B cell (primary cell): ENCODE data around the gene RREB1. TPM values are rescaled to one million over a fixed set of nuclear protein-coding genes. Genes with fewer than 3 reads are reported as not detected.

Experiments used
- ATAC-seq: fragments of 200-7000 bp; cut with Tn5 transposase; one replicate; pipeline ENCODE4 v1.10.0; 2021; ENCODE audit warnings: low read depth, mild to moderate bottlenecking, moderate number of reproducible peaks, moderate library complexity
- CTCF ChIA-PET: fragments of 350-600 bp; sonication (Branson Sonifier 250); formaldehyde crosslinking; loops from one replicate; lab custom pipeline; 2021; ENCODE audit warnings: antibody characterized with exemption, inconsistent platforms; lab: Charles Lee
- POLR2A ChIA-PET: fragments of 350-600 bp; sonication (Branson Sonifier 250); formaldehyde crosslinking; loops from one replicate; lab custom pipeline; 2021; ENCODE audit warnings: antibody characterized with exemption; lab: Charles Lee
- DNase-seq: peaks from one replicate; pipeline ENCODE4 v3.0.0; 2013
- H2AFZ ChIP-seq: 2 replicates; pipeline ENCODE4 v1.6.1; 2012; ENCODE audit warnings: mild to moderate bottlenecking, low read depth, low read length; ENCODE audit not compliant: insufficient read depth, poor library complexity, severe bottlenecking
- H3K27ac ChIP-seq, 2 donors: 1 replicate in 1 of 2; 2 replicates in 1 of 2; pipeline ENCODE4 v1.5.1; 2012 to 2013; ENCODE audit warnings: low read length in 2 of 2, mild to moderate bottlenecking in 2 of 2, moderate library complexity in 1 of 2
- H3K27me3 ChIP-seq, 4 experiments: fragments of 200-600 bp in 1 of 4; sonication (generic) in 1 of 4; replicated peaks in 1 of 4; 1 replicate in 2 of 4; 2 replicates in 2 of 4; pipeline versions ENCODE4 v1.6.1 to v1.7.0; 2013 to 2016; ENCODE audit warnings: low read length in 3 of 4, mild to moderate bottlenecking in 2 of 4, mixed read lengths in 1 of 4, moderate library complexity in 1 of 4; ENCODE audit not compliant: insufficient read depth in 4 of 4, control insufficient read depth in 3 of 4; ENCODE audit errors: control extremely low read depth in 1 of 4
- H3K36me3 ChIP-seq, 2 experiments: replicated peaks in 1 of 2; 1 replicate in 1 of 2; 2 replicates in 1 of 2; pipeline versions ENCODE4 v1.6.1 to v1.7.1; 2013; ENCODE audit warnings: low read length in 1 of 2; ENCODE audit not compliant: insufficient read depth in 2 of 2, control insufficient read depth in 1 of 2; ENCODE audit errors: control extremely low read depth in 1 of 2, extremely low read depth in 1 of 2
- H3K4me1 ChIP-seq, 2 donors: fragments of 200-600 bp in 1 of 2; sonication (generic) in 1 of 2; 1 replicate in 1 of 2; 2 replicates in 1 of 2; pipeline versions ENCODE4 v1.5.1 to v1.6.1; 2013 to 2017; ENCODE audit warnings: low read length in 2 of 2; ENCODE audit not compliant: control insufficient read depth in 2 of 2, insufficient read depth in 2 of 2
- H3K4me2 ChIP-seq: replicated peaks from 2 replicates; pipeline ENCODE3; 2012; ENCODE audit warnings: mild to moderate bottlenecking, low read depth, low read length; ENCODE audit not compliant: poor library complexity, severe bottlenecking
- H3K4me3 ChIP-seq, 5 experiments: fragments of 200-600 bp in 1 of 5; sonication (generic) in 1 of 5; 1 replicate in 3 of 5; 2 replicates in 2 of 5; pipeline versions ENCODE4 v1.5.1 to v1.7.0; 2011 to 2016; ENCODE audit warnings: low read length in 4 of 5, mild to moderate bottlenecking in 4 of 5, low read depth in 2 of 5, control low read depth in 1 of 5, moderate library complexity in 1 of 5; ENCODE audit not compliant: insufficient read depth in 1 of 5; ENCODE audit errors: control extremely low read depth in 1 of 5, extremely low read depth in 1 of 5
- H3K79me2 ChIP-seq: fragments of 200-600 bp; sonication (generic); one replicate; pipeline ENCODE4 v1.6.0; 2016; ENCODE audit warnings: low read length; ENCODE audit not compliant: control insufficient read depth, insufficient read depth
- H3K9ac ChIP-seq: fragments of 200-600 bp; sonication (generic); 2 replicates; pipeline ENCODE4 v1.6.1; 2017; ENCODE audit warnings: mild to moderate bottlenecking, low read length, moderate library complexity
- H3K9me3 ChIP-seq, 3 donors: one replicate each; pipeline versions ENCODE4 v1.6.1 to v1.7.1; 2013; ENCODE audit warnings: low read length in 2 of 3; ENCODE audit not compliant: control insufficient read depth in 2 of 3, insufficient read depth in 1 of 3; ENCODE audit errors: control extremely low read depth in 1 of 3
- H4K20me1 ChIP-seq: 2 replicates; pipeline ENCODE4 v1.6.0; 2012; ENCODE audit warnings: mild to moderate bottlenecking, low read length; ENCODE audit not compliant: insufficient read depth, control insufficient read depth, poor library complexity, severe bottlenecking
- H3K27ac Mint-ChIP-seq: one replicate; pipeline ENCODE4 v1.8.0; 2021; ENCODE audit warnings: mixed read lengths
- H3K27me3 Mint-ChIP-seq: one replicate; pipeline ENCODE4 v1.8.0; 2021; ENCODE audit warnings: mixed read lengths
- H3K4me1 Mint-ChIP-seq: one replicate; pipeline ENCODE4 v1.8.0; 2021; ENCODE audit warnings: mixed read lengths
- H3K4me3 Mint-ChIP-seq: one replicate; pipeline ENCODE4 v1.8.0; 2021; ENCODE audit warnings: mixed read lengths
- H3K9me3 Mint-ChIP-seq: one replicate; pipeline ENCODE4 v1.8.0; 2022; ENCODE audit warnings: mixed read lengths; ENCODE audit not compliant: insufficient read depth
- EZH2 ChIP-seq: IDR thresholded peaks from 2 replicates; pipeline ENCODE4 v1.6.1; 2012; ENCODE audit warnings: borderline replicate concordance, low read depth, mild to moderate bottlenecking, moderate library complexity, low read length; ENCODE audit not compliant: insufficient read depth, poor library complexity, severe bottlenecking
- WGBS: methylation state at CpG from one replicate; pipeline ENCODE4 v1.1.5; 2013; ENCODE audit warnings: missing lambda C conversion rate; ENCODE audit not compliant: insufficient coverage; 5-methylcytosine and 5-hydroxymethylcytosine counted together
- intact Hi-C: fragments of 100-400 bp; cut with micrococcal nuclease; formaldehyde crosslinking; loops from one replicate; pipeline ENCODE4 v1.10.0; 2022
- polyA plus RNA-seq: library from polyadenylated mRNA; depleted of rRNA; stranded (reverse); fragments of >200 nt; gene quantifications from 2 replicates; pipeline ENCODE4 v1.2.3, GENCODE V29; 2012
- total RNA-seq, 2 donors: library from RNA; stranded (reverse); fragments of 120-200 nt in 1 of 2; gene quantifications; 1 replicate in 1 of 2; 2 replicates in 1 of 2; pipeline versions ENCODE4 v1.2.3 to v1.2.4, GENCODE V29; 2013 to 2022
- TF ChIP-seq, protein P1 (sequence below): fragments of 200-600 bp; IDR thresholded peaks from one replicate; pipeline ENCODE4 v1.8.0; 2022; ENCODE audit warnings: antibody characterized with exemption, mild to moderate bottlenecking

The RREB1 gene
- total and polyA plus RNA-seq, 2 donors (not counting 1 experiment from before 2014, with no cell fraction given): 10.4 to 58.6 TPM

DNA sequence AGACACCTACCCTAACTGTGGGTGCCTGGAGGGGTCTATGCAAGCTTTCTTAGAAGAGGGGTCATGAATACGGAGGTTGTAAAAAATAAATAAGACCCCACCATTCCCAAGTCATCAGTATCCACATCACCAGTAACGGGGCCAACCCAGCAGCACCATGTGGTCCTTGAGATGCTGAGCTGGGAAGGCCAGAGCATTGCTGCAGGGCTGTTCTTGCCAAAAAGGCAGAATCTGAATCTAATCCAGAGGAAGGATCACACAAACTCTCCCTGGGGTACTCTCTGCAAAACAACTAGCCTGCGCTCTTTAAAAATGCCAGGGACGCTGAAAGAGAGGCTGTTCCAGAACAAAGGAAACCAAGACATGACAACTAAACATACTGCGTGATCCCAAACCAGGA, 162.1 kb downstream of the RREB1 start:
- peaks cover 7% of the 10 kb centered on the region for H3K27me3 Mint-ChIP-seq
- H3K9me3 ChIP-seq: peaks cover 0 to 10% (median 6%) of the 10 kb centered on the region in 3 donors
- H3K27ac ChIP-seq: no peak overlapping the region
- H3K9ac ChIP-seq: no peak overlapping the region
- H3K27me3 ChIP-seq: peaks cover 0 to 2% (median 0%) of the 10 kb centered on the region in 4 experiments
- no peak overlapping the region for H2AFZ ChIP-seq
- ATAC-seq: no peak
- H3K4me3 ChIP-seq: no peak overlapping the region
- ChIA-PET POLR2A (no interaction called here), CTCF (no interaction called here)
- H4K20me1 ChIP-seq: no peaks in the 10 kb centered on the region
- 100% methylated on average over 3 of the region's 5 CpGs for WGBS
- no peak overlapping the region for H3K27ac Mint-ChIP-seq
- H3K4me2 ChIP-seq: no peak overlapping the region
- no peaks in the 10 kb centered on the region for H3K36me3 ChIP-seq
- H3K79me2 ChIP-seq: no peaks in the 10 kb centered on the region
- no peak for DNase-seq
- H3K4me1 ChIP-seq: no peaks in the 10 kb centered on the region
- H3K9me3 Mint-ChIP-seq: no peaks in the 10 kb centered on the region
- H3K4me1 Mint-ChIP-seq: no peaks in the 10 kb centered on the region
- intact Hi-C loops: no loop called here
- H3K4me3 Mint-ChIP-seq: no peak overlapping the region
- TF ChIP-seq, protein P1, sequence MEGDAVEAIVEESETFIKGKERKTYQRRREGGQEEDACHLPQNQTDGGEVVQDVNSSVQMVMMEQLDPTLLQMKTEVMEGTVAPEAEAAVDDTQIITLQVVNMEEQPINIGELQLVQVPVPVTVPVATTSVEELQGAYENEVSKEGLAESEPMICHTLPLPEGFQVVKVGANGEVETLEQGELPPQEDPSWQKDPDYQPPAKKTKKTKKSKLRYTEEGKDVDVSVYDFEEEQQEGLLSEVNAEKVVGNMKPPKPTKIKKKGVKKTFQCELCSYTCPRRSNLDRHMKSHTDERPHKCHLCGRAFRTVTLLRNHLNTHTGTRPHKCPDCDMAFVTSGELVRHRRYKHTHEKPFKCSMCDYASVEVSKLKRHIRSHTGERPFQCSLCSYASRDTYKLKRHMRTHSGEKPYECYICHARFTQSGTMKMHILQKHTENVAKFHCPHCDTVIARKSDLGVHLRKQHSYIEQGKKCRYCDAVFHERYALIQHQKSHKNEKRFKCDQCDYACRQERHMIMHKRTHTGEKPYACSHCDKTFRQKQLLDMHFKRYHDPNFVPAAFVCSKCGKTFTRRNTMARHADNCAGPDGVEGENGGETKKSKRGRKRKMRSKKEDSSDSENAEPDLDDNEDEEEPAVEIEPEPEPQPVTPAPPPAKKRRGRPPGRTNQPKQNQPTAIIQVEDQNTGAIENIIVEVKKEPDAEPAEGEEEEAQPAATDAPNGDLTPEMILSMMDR: no peak
- no peak for TF ChIP-seq EZH2

DNA sequence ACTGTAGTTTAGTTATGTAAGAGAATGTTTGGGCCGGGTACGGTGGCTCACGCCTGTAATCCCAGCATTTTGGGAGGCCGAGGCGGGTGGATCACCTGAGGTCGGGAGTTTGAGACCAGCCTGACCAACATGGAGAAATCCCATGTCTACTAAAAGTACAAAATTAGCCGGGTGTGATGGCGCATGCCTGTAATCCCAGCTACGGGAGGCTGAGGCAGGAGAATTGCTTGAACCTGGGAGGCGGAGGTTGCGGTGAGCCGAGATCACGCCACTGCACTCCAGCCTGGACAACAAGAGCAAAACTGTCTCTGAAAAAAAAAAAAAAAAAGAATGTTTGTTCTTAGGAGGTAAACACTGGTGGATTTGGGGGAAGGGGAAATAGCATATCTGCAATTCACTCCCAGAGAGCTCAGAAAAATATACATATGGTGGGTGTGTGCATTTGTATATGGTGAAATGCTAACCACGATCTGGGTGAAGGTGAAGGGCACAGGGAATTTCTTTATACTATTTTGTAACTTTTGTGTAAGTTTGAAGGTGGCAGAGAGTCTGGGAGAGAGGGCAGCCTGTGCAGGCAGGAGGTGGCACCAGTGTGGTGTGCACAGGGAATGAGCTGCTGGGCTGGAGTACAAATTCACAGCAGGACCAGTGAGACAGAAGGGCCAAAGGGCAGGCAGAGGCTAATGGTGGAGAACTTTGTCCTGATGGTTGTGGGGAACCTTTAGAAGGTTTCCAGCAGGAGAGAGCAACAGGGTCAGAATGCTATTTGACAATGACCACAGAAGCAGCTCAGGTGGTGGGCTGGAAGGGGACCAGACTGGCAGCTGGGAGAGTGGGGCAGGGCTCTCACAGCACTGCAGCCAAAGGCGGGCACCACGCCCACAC, 162.8 kb downstream of the RREB1 start:
- no peak overlapping the region for H3K9ac ChIP-seq
- ChIA-PET CTCF (no interaction called here), POLR2A (no interaction called here)
- H3K4me3 ChIP-seq: no peak overlapping the region
- peaks cover 0 to 2% (median 0%) of the 10 kb centered on the region in 4 experiments for H3K27me3 ChIP-seq
- Mint-ChIP-seq H3K9me3 (no peaks in the 10 kb centered on the region), H3K27ac (no peak overlapping the region), H3K4me3 (no peak overlapping the region), H3K4me1 (peaks cover under 1% of the 10 kb centered on the region), H3K27me3 (peaks cover 7% of the 10 kb centered on the region)
- peaks cover 0 to 10% (median 6%) of the 10 kb centered on the region in 3 donors for H3K9me3 ChIP-seq
- no peak overlapping the region for H2AFZ ChIP-seq
- peaks cover 0 to under 1% of the 10 kb centered on the region in 2 donors for H3K4me1 ChIP-seq
- TF ChIP-seq, protein P1: no peak
- TF ChIP-seq EZH2: no peak
- DNase-seq (no peak), ATAC-seq (no peak)
- H3K27ac ChIP-seq: no peak overlapping the region
- intact Hi-C loops: no loop called here
- WGBS: 95% methylated on average over 16 of the region's 16 CpGs
- no peaks in the 10 kb centered on the region for H3K36me3 ChIP-seq
- H3K79me2 ChIP-seq: no peaks in the 10 kb centered on the region
- no peaks in the 10 kb centered on the region for H4K20me1 ChIP-seq
- H3K4me2 ChIP-seq: no peak overlapping the region
